ENCODE measurements around the gene LSM2.
"Not testable (repeated sequence)": the region's sequence is repeated elsewhere in the genome, so short reads cannot be mapped to it uniquely, and the experiment has no call there.

Gene LSM2

GRCh38 chr6:31799781-31800180, 7.0 kb downstream of the LSM2 start:
- TF ChIP-seq CTCF (conservative IDR thresholded peaks at IDR 0.05; ENCODE audit: control insufficient read depth, insufficient read depth, low read depth, low read length) = no peak
- no peak overlapping the region for H3K4me3 ChIP-seq (ENCODE audit: control insufficient read depth, low read depth, low read length)
- DNase-seq (ENCODE audit: low read depth) = no peak

GRCh38 chr6:31797588-31797987, 9.2 kb downstream of the LSM2 start:
- no peak for DNase-seq (ENCODE audit: low read depth)
- no peak for TF ChIP-seq CTCF (conservative IDR thresholded peaks at IDR 0.05; ENCODE audit: control insufficient read depth, insufficient read depth, low read depth, low read length)
- no peak overlapping the region for H3K4me3 ChIP-seq (ENCODE audit: control insufficient read depth, low read depth, low read length)

GRCh38 chr6:31796993-31797385, 9.8 kb downstream of the LSM2 start:
- DNase-seq (ENCODE audit: low read depth) = no peak
- TF ChIP-seq CTCF (conservative IDR thresholded peaks at IDR 0.05; ENCODE audit: control insufficient read depth, insufficient read depth, low read depth, low read length) = no peak

GRCh38 chr6:31795616-31796298, 11.0 kb downstream of the LSM2 start, which contains the start of gene VARS1:
TSS of gene VARS1 (minus strand) at chr6:31795752. CDS start at chr6:31795217, 535 bp downstream.
- peak within 1 kb of the TSS; percentile 96 for H3K4me3 ChIP-seq (ENCODE audit: control insufficient read depth, low read depth, low read length)
- TF ChIP-seq CTCF (conservative IDR thresholded peaks at IDR 0.05; ENCODE audit: control insufficient read depth, insufficient read depth, low read depth, low read length) = peak; percentile 41
- DNase-seq (ENCODE audit: low read depth) = peak; percentile 88

More at GRCh38 chr6:31796993-31797385, 9.8 kb downstream of the LSM2 start:
- no peak overlapping the region for H3K4me3 ChIP-seq (ENCODE audit: control insufficient read depth, low read depth, low read length)

GRCh38 chr6:31794866-31795615, 11.7 kb downstream of the LSM2 start:
- peak overlapping the region; percentile 96 for H3K4me3 ChIP-seq (ENCODE audit: control insufficient read depth, low read depth, low read length)
- no peak for TF ChIP-seq CTCF (conservative IDR thresholded peaks at IDR 0.05; ENCODE audit: control insufficient read depth, insufficient read depth, low read depth, low read length)
- DNase-seq (ENCODE audit: low read depth) = no peak

- H3K4me3 ChIP-seq (ENCODE audit: control insufficient read depth, low read depth, low read length) = peak overlapping the region; percentile 96
- TF ChIP-seq CTCF (conservative IDR thresholded peaks at IDR 0.05; ENCODE audit: control insufficient read depth, insufficient read depth, low read depth, low read length) = no peak
- peak; percentile 45 for DNase-seq (ENCODE audit: low read depth)
These were observed 12.4 kb downstream of the LSM2 start for GRCh38 chr6:31794294-31794865.

GRCh38 chr6:31793927-31794245, 12.9 kb downstream of the LSM2 start:
- DNase-seq (ENCODE audit: low read depth) = not testable (repeated sequence)
- H3K4me3 ChIP-seq (ENCODE audit: control insufficient read depth, low read depth, low read length) = peak overlapping the region; percentile 96

All from fibroblast of mammary gland (primary cell).